ENCODE measurements around the gene TEX53.

The TEX53 gene

DNA sequence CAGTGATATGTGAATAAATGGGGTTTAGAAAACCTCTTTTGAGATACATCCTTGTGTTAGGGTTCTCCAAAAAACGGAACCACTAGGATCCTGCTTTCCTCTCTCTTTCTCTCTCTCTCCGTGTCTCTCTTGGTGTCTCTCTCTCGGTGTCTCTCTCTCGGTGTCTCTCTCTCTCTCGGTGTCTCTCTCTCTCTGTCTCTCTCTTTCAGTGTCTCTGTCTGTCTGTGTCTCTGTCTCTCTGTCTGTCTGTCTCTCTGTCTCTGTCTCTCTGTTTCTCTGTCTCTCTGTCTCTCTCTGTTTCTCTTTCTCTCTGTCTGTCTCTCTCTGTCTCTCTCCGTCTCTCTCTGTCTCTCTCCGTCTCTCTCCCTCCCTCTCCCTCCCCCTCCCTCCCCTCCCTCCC, 32.2 kb upstream of the TEX53 start:
- no peak for DNase-seq (ENCODE audit: extremely low read depth, low read depth)

DNA sequence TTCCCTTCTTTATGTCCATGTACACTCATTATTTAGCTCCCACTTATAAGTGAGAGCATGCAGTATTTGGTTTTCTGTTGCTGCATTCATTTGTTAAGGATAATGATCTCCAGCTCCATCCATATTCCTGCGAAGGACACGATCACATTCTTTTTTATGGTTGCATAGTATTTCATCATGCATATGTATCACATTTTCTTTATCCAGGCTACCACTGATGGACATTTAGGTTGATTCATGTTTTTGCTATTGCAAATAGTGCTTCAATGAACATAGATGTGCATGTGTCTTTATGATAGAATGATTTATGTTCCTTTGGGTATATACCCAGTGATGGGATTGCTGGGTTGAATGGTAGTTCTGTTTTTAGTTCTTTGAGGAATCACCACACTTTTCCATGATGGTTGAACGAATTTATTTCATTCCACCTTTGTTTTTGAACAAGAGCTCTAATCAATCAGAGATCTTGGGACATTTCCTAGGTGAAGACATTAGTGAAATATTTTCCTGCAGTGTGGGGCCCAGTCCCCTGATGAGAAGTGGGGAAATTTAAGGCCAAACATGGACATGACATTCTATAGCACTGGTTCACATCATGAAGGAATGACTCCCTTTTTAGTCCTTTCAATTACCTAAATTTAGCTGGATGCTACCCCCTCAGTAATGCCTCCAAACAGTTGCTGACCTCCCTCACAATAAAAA, 31.5 kb upstream of the TEX53 start:
- H3K4me3 ChIP-seq (replicated peaks; ENCODE audit: low read depth, low read length) = no peak overlapping the region
- TF ChIP-seq, protein P1, sequence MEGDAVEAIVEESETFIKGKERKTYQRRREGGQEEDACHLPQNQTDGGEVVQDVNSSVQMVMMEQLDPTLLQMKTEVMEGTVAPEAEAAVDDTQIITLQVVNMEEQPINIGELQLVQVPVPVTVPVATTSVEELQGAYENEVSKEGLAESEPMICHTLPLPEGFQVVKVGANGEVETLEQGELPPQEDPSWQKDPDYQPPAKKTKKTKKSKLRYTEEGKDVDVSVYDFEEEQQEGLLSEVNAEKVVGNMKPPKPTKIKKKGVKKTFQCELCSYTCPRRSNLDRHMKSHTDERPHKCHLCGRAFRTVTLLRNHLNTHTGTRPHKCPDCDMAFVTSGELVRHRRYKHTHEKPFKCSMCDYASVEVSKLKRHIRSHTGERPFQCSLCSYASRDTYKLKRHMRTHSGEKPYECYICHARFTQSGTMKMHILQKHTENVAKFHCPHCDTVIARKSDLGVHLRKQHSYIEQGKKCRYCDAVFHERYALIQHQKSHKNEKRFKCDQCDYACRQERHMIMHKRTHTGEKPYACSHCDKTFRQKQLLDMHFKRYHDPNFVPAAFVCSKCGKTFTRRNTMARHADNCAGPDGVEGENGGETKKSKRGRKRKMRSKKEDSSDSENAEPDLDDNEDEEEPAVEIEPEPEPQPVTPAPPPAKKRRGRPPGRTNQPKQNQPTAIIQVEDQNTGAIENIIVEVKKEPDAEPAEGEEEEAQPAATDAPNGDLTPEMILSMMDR (IDR thresholded peaks at IDR 0.05; ENCODE audit: low read depth, low read length, missing control alignments) = no peak
- DNase-seq (ENCODE audit: extremely low read depth, low read depth) = no peak

More for the DNA sequence above, 32.2 kb upstream of the TEX53 start:
- no peak overlapping the region for H3K4me3 ChIP-seq (replicated peaks; ENCODE audit: low read depth, low read length)
- TF ChIP-seq, protein P1 (IDR thresholded peaks at IDR 0.05; ENCODE audit: low read depth, low read length, missing control alignments) = no peak

DNA sequence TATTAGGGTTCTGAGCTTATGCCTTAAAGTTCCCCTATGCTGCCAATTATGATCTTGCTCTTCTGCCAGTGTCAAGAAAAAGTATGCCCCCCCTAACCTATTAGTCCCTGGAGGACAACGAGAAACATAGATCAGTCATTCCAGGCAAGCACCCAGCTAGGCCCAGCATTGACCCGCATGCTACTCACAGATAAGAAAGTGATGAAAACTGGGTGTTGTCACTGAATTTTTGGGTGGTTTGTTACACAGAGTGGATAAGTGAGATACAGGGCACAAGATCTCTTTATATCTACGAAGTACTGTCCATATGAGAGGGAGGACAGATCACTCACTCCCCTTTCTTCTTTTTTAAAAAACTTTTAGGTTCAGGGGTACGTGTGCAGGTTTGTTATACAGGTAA, 30.8 kb upstream of the TEX53 start:
- DNase-seq (ENCODE audit: extremely low read depth, low read depth) = no peak
- TF ChIP-seq, protein P1 (IDR thresholded peaks at IDR 0.05; ENCODE audit: low read depth, low read length, missing control alignments) = no peak
- no peak overlapping the region for H3K4me3 ChIP-seq (replicated peaks; ENCODE audit: low read depth, low read length)

DNA sequence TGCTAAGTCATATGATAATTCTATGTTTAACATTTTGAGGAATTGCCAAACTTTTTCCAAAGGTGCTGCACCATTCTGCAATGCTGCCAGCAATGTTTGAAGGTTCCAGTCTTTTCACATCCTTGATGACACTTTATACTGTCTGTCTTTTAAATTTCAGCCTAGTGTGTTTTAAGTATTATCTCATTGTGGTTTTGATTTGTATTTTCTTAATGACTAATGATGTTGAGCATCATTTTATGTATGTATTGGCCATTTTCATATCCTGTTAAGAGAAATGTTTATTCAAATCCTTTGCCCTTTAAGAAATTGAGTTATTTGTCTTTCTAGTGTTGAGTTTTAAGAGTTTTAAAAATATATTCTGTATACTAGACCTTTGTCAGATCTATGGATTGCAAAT, 29.4 kb upstream of the TEX53 start:
- TF ChIP-seq, protein P1 (IDR thresholded peaks at IDR 0.05; ENCODE audit: low read depth, low read length, missing control alignments) = no peak
- DNase-seq (ENCODE audit: extremely low read depth, low read depth) = no peak
- no peak overlapping the region for H3K4me3 ChIP-seq (replicated peaks; ENCODE audit: low read depth, low read length)

DNA sequence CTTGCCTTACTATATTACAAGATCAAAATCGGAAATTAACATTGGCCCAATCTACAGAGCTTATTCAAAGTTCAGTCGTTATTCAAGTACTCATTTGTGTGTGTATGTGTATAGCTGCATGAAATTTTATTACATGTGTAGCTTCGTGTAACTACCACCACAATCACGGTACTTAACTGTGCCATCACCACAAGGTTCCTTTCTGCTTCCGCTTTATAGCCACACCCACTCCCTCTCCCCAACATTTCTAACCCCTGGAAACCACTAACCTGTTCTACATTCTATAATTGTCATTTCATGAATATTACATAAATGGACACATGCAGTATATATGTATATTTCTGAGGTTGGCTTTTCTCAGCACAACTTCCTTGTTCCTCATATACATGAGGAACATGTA, 28.3 kb upstream of the TEX53 start:
- TF ChIP-seq, protein P1 (IDR thresholded peaks at IDR 0.05; ENCODE audit: low read depth, low read length, missing control alignments) = no peak
- H3K4me3 ChIP-seq (replicated peaks; ENCODE audit: low read depth, low read length) = no peak overlapping the region
- no peak for DNase-seq (ENCODE audit: extremely low read depth, low read depth)

DNA sequence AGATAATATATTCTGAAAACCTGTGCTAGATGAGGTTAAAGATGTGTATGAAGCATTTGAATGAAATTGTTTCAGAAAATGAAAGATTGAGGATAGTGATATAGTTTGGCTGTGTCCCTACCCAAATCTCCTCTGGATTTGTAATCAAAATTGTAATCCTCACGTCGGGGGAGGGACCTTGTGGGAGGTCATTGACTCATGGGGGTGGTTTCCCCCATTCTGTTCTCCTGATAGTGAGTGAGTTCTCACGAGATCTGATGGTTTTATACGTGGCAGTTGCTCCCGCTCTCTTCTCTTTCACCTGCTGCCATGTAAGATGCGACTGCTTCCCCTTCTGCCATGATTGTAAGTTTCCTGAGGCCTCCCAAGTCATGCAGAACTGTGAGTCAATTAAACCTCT, 26.4 kb upstream of the TEX53 start:
- TF ChIP-seq, protein P1 (IDR thresholded peaks at IDR 0.05; ENCODE audit: low read depth, low read length, missing control alignments) = no peak
- no peak for DNase-seq (ENCODE audit: extremely low read depth, low read depth)
- no peak overlapping the region for H3K4me3 ChIP-seq (replicated peaks; ENCODE audit: low read depth, low read length)

DNA sequence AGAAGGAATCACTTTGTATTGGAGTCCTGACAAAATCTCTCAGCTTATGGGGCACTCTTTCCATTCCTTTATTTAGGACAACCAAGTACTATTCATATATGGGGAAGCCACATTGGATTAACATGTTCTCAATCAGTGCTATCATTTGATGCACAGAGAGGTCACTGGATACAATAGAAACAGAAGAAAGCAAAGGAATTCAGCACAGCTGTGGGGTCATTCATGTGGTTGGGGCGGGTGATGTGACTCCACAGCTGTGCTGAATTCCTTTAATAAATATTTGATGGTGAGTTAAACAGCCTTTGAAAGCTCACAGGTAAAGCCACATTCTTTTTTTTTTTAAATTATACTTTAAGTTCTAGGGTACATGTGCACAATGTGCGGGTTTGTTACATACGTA, 25.2 kb upstream of the TEX53 start:
- TF ChIP-seq, protein P1 (IDR thresholded peaks at IDR 0.05; ENCODE audit: low read depth, low read length, missing control alignments) = no peak
- no peak overlapping the region for H3K4me3 ChIP-seq (replicated peaks; ENCODE audit: low read depth, low read length)
- DNase-seq (ENCODE audit: extremely low read depth, low read depth) = no peak

All from HFF-Myc (cell line).